Astrocyte of the spinal cord (primary cell): Measurements from ENCODE around the gene DMAP1.

Experiments
- DNase-seq: peaks from one replicate; pipeline ENCODE4 v3.0.0; 2011; ENCODE audit warnings: low read depth, low spot score
- H3K4me3 ChIP-seq: 2 replicates; pipeline ENCODE4 v1.5.1; 2011; ENCODE audit warnings: low read depth, mild to moderate bottlenecking, low read length, moderate library complexity
- CTCF ChIP-seq: IDR thresholded peaks from 2 replicates; pipeline ENCODE4 v1.5.1; 2012; ENCODE audit warnings: low read depth, mild to moderate bottlenecking, low read length, inconsistent platforms
- in situ Hi-C: cut with HindIII; loops from 2 replicates; pipeline ENCODE4 v1.10.0; 2017; ENCODE audit warnings: low sequenced_read_pairs

DMAP1 gene

GRCh38 chr1:44265656-44266358 is 52.5 kb downstream of the DMAP1 start:
- DNase-seq: no peak
- in situ Hi-C loops: no loop called here
- TF ChIP-seq CTCF: no peak
- H3K4me3 ChIP-seq: no peak overlapping the region

- H3K4me3 ChIP-seq: no peak overlapping the region
- no peak for DNase-seq
- in situ Hi-C loops: no loop called here
- TF ChIP-seq CTCF: no peak
These were observed 53.4 kb downstream of the DMAP1 start for GRCh38 chr1:44266400-44267344.

- in situ Hi-C loops: no loop called here
- DNase-seq: no peak
- no peak overlapping the region for H3K4me3 ChIP-seq
- no peak for TF ChIP-seq CTCF
These were observed 54.2 kb downstream of the DMAP1 start for GRCh38 chr1:44267438-44267837.

GRCh38 chr1:44268054-44268453 is 54.8 kb downstream of the DMAP1 start:
- no peak overlapping the region for H3K4me3 ChIP-seq
- no peak for TF ChIP-seq CTCF
- DNase-seq: no peak
- in situ Hi-C loops: no loop called here
